ENCODE measurements around the gene CBLL1.

The CBLL1 gene

DNA sequence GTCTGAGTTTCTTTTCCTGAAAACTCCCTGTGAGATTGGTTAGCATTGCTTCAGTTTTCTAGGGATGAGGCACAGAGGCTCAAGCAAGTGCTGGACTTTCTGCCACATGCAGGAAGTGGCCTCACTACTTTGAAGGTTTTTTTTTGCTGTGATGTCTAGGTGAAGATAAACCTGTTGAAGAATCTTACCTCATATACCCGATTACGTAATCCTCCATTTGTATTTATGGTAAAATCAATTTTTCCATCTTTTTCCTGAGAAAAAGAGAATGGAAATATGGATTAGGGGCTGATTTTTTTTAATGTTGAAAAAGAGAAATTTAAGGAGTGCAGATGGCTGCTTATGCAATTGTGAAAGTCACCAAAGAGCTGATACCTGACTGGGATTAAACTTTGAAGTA is 23.4 kb downstream of the CBLL1 start:
- peaks cover 5% of the 10 kb centered on the region for H3K4me1 Mint-ChIP-seq
- DNase-seq (ENCODE audit: low spot score in 2 of 2), result no peak
- H3K27me3 Mint-ChIP-seq, result no peaks in the 10 kb centered on the region
- no peak for ATAC-seq (replicated peaks; ENCODE audit: extremely low read depth, poor library complexity, severe bottlenecking)
- no peak overlapping the region for H3K27ac Mint-ChIP-seq (ENCODE audit: low read depth)
- no peaks in the 10 kb centered on the region for H3K9me3 Mint-ChIP-seq
- H3K4me3 Mint-ChIP-seq, result no peak overlapping the region
- H3K36me3 Mint-ChIP-seq (ENCODE audit: insufficient read depth), result no peaks in the 10 kb centered on the region

DNA sequence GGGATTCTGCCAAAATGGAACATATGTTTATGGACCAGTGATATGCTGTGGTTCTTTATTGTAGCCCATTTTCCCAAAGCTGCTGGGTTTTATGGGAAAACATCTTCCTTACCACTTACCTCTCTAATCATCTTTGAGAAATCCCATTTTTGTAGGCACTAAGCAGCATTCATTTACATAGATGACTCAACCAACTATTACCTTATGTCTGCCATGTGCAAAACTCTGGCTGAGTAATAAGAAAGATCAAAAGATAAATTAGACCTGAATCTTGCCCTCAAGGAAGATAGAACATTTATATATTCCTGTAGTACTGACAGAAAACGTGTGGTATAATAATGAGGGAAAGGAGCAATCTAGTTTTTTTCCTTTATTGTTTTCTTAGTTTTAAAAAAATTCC is 24.3 kb downstream of the CBLL1 start:
- DNase-seq (ENCODE audit: low spot score in 2 of 2), result no peak
- H3K4me1 Mint-ChIP-seq, result peaks cover 5% of the 10 kb centered on the region
- H3K27me3 Mint-ChIP-seq, result no peaks in the 10 kb centered on the region
- no peaks in the 10 kb centered on the region for H3K9me3 Mint-ChIP-seq
- ATAC-seq (replicated peaks; ENCODE audit: extremely low read depth, poor library complexity, severe bottlenecking), result no peak
- H3K27ac Mint-ChIP-seq (ENCODE audit: low read depth), result no peak overlapping the region
- no peaks in the 10 kb centered on the region for H3K36me3 Mint-ChIP-seq (ENCODE audit: insufficient read depth)
- H3K4me3 Mint-ChIP-seq, result no peak overlapping the region

DNA sequence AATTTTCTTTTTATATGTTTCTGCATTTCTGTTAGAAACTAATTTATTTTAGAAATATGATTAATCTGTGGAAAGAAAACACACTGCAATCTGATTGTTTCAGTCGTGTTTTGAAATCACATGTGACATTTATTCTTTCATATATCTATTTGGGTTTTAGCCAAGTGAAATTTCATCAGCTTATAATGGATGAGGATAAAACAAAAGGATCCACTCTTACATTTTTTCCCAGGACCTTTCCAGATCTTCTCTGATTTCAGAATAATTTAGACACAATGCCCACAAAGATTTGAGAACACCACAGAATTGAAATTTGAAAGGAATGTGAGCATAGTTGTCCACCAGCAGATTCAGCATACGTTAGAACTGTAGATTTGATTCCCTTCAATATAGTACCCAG is 29.1 kb downstream of the CBLL1 start:
- ATAC-seq (replicated peaks; ENCODE audit: extremely low read depth, poor library complexity, severe bottlenecking), result no peak
- DNase-seq (ENCODE audit: low spot score in 2 of 2), result no peak
- H3K27me3 Mint-ChIP-seq, result no peaks in the 10 kb centered on the region
- no peaks in the 10 kb centered on the region for H3K36me3 Mint-ChIP-seq (ENCODE audit: insufficient read depth)
- no peak overlapping the region for H3K4me3 Mint-ChIP-seq
- H3K4me1 Mint-ChIP-seq, result no peaks in the 10 kb centered on the region
- no peaks in the 10 kb centered on the region for H3K9me3 Mint-ChIP-seq
- no peak overlapping the region for H3K27ac Mint-ChIP-seq (ENCODE audit: low read depth)

DNA sequence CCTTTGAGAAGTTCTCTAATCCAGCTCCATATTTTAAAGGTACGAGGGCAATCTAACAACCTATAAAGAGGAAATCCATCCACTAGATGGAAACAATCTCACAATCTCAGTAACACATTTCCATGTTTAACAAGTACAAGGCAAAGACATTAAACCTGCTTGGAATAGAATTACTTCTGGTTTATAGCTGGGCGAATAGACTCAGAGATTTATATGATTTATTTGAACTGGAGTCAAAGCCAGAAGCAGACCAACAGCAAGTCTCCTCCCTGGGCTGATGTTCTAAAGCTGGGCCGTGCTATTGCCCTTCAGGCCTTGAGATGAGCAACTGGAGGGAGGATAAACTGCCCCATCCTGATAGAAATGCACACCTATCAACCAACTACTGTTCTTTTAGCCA is 33.8 kb downstream of the CBLL1 start:
- no peak for ATAC-seq (replicated peaks; ENCODE audit: extremely low read depth, poor library complexity, severe bottlenecking)
- Mint-ChIP-seq H3K36me3 (ENCODE audit: insufficient read depth) (no peaks in the 10 kb centered on the region), H3K27ac (ENCODE audit: low read depth) (no peak overlapping the region), H3K9me3 (no peaks in the 10 kb centered on the region), H3K4me3 (no peak overlapping the region), H3K4me1 (no peaks in the 10 kb centered on the region), H3K27me3 (peaks cover 10% of the 10 kb centered on the region)
- no peak for DNase-seq (ENCODE audit: low spot score in 2 of 2)

DNA sequence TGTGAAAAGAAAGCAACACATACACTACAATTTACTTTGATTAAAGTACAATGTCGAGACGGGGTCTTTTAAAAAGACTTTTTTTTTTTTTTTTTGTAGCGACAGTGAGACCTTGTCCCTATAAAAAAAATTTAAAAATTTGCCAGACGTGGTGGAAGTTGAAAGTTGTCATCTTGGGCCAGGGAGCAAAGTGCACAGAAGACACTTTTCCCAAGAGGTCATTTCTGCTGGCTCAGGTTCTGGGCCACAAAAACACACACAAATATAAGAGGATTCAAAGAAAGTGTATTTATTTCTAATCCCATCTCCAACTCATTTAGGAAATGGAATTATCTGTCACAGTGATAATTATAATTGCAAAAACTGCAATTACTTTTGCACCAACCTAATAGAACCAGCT is 34.3 kb downstream of the CBLL1 start:
- DNase-seq (ENCODE audit: low spot score in 2 of 2), result no peak
- H3K4me3 Mint-ChIP-seq, result no peak overlapping the region
- H3K27ac Mint-ChIP-seq (ENCODE audit: low read depth), result no peak overlapping the region
- ATAC-seq (replicated peaks; ENCODE audit: extremely low read depth, poor library complexity, severe bottlenecking), result no peak
- peaks cover 10% of the 10 kb centered on the region for H3K27me3 Mint-ChIP-seq
- H3K9me3 Mint-ChIP-seq, result no peaks in the 10 kb centered on the region
- no peaks in the 10 kb centered on the region for H3K4me1 Mint-ChIP-seq
- no peaks in the 10 kb centered on the region for H3K36me3 Mint-ChIP-seq (ENCODE audit: insufficient read depth)

DNA sequence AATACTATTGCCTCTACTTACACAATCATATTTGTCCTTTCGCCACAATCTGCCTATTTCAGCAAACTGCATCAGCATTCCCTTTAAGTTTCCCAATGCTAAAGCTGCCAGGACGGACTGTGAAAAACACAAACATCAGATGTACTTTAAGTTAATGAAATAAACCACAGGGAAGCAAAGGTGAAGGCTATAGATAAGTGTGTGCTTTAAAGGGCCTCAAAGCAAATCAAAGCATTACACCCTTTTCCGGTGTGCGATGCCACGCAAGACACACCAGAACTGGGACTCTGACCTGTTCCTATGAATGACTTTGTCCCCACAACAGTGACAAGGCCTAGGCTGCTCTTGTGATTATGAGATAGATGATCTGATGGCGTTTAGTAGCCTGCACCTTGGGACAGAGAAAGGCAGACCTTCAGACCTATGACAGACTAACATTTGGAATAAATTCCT is 35.7 kb downstream of the CBLL1 start:
- Mint-ChIP-seq H3K36me3 (ENCODE audit: insufficient read depth) (no peaks in the 10 kb centered on the region), H3K27me3 (peaks cover 12% of the 10 kb centered on the region), H3K4me1 (no peaks in the 10 kb centered on the region), H3K9me3 (no peaks in the 10 kb centered on the region), H3K4me3 (no peak overlapping the region), H3K27ac (ENCODE audit: low read depth) (no peak overlapping the region)
- ATAC-seq (replicated peaks; ENCODE audit: extremely low read depth, poor library complexity, severe bottlenecking) (no peak), DNase-seq (ENCODE audit: low spot score in 2 of 2) (no peak)

DNA sequence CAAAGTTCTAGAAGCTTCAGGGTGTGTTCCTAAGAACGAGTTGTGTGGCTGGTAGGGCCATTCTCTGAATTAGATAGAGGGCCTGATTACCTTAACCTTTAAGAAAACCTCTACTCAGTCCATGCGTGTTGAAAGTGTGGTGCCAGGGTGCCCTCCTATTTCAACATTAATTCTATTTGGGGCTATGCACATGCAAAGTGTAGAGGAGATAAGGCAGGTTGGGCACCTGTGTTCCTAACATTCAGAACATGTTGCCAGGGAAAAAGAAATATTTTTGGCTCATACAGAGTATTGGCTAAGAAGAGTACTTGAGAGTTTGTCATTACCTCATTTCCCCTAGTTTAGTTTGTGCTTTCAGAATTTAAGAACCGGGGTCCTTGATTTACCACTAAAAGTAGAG is 38.4 kb downstream of the CBLL1 start:
- Mint-ChIP-seq H3K9me3 (no peaks in the 10 kb centered on the region), H3K27me3 (peaks cover 31% of the 10 kb centered on the region), H3K36me3 (ENCODE audit: insufficient read depth) (no peaks in the 10 kb centered on the region), H3K4me1 (no peaks in the 10 kb centered on the region), H3K4me3 (no peak overlapping the region), H3K27ac (ENCODE audit: low read depth) (no peak overlapping the region)
- ATAC-seq (replicated peaks; ENCODE audit: extremely low read depth, poor library complexity, severe bottlenecking), result no peak
- no peak for DNase-seq (ENCODE audit: low spot score in 2 of 2)

DNA sequence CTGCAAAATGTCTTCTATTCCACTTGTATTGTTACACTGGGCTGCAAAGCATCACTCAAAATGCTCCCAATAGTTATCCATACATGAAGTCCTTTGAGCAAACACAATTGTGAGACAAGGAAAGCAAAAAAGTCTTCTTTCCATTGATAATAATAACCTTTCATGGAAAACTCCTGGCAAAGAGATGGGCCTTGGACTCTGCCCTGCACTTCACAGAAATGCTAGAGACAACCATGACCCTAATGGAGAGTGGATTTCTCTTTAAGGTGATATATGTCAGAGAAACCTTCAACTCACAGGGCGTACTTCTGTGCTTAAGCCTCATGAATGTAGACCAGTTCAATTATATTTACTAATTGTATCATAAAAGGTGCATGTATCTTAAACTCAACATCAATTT is 39.7 kb downstream of the CBLL1 start:
- no peaks in the 10 kb centered on the region for H3K4me1 Mint-ChIP-seq
- DNase-seq (ENCODE audit: low spot score in 2 of 2), result no peak
- H3K27me3 Mint-ChIP-seq, result peaks cover 31% of the 10 kb centered on the region
- no peaks in the 10 kb centered on the region for H3K9me3 Mint-ChIP-seq
- H3K36me3 Mint-ChIP-seq (ENCODE audit: insufficient read depth), result no peaks in the 10 kb centered on the region
- no peak overlapping the region for H3K27ac Mint-ChIP-seq (ENCODE audit: low read depth)
- no peak overlapping the region for H3K4me3 Mint-ChIP-seq
- ATAC-seq (replicated peaks; ENCODE audit: extremely low read depth, poor library complexity, severe bottlenecking), result no peak

DNA sequence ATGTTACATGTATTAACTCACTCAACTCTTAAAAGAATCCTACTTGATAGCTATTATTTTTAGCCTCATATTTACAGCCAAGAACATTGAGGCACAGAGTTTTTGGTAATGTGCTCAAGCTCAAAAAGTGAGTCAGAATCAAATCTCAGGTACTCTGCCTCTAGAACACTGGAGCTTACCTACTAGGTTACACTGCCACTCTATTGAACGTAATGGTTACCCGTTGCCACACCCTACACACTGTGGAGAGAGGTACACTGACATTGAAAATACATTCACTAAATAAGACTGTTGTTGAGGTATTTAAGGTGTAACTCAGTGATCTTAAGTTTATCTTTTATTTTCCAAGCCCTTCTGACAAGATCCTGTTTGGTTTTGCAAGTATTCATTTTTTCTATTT is 41.2 kb downstream of the CBLL1 start:
- H3K27ac Mint-ChIP-seq (ENCODE audit: low read depth), result no peak overlapping the region
- H3K9me3 Mint-ChIP-seq, result no peaks in the 10 kb centered on the region
- no peak for DNase-seq (ENCODE audit: low spot score in 2 of 2)
- no peaks in the 10 kb centered on the region for H3K4me1 Mint-ChIP-seq
- peaks cover 38% of the 10 kb centered on the region for H3K27me3 Mint-ChIP-seq
- no peak overlapping the region for H3K4me3 Mint-ChIP-seq
- ATAC-seq (replicated peaks; ENCODE audit: extremely low read depth, poor library complexity, severe bottlenecking), result no peak
- H3K36me3 Mint-ChIP-seq (ENCODE audit: insufficient read depth), result no peaks in the 10 kb centered on the region

DNA sequence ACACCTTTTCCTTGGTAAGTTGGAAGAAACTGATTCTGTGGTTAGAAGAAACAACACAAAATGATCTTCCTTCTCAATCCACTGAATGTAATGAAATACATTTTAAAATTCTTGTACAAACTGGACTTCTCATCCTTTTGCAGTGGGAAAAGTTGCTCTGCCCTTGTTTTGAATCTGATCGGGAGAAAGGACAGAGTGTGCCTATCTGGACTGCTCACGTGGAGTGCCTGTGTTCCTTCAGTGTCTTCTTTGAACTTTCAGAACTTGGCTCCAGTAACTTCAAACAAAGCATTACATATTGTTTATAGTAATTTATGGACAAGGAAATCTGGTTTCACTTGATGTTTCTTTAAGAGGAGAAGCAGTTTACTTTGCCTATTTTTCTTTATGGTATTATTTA is 42.0 kb downstream of the CBLL1 start:
- Mint-ChIP-seq H3K36me3 (ENCODE audit: insufficient read depth) (no peaks in the 10 kb centered on the region), H3K27ac (ENCODE audit: low read depth) (no peak overlapping the region), H3K9me3 (no peaks in the 10 kb centered on the region), H3K4me1 (no peaks in the 10 kb centered on the region), H3K27me3 (peaks cover 37% of the 10 kb centered on the region), H3K4me3 (no peak overlapping the region)
- DNase-seq (ENCODE audit: low spot score in 2 of 2) (no peak), ATAC-seq (replicated peaks; ENCODE audit: extremely low read depth, poor library complexity, severe bottlenecking) (no peak)

DNA sequence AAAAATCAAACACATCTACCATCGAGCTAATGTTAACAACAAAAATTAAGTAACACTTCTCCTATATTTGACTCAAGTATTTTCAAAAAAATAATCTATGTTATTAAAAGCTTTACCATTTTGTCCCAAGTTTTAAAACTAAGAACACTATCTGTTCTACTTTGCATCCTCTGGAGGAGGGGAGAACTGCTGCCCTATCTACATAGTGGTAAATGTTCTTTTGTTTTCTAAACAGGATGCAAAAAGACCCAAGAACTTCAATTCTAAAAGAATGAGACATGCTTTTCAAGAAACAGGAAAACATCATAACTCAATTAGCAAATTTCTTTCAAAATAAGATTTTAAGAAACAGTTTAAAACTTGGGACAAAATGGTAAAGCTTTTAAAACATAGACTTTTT is 44.3 kb downstream of the CBLL1 start:
- Mint-ChIP-seq H3K27me3 (peaks cover 29% of the 10 kb centered on the region), H3K4me3 (no peak overlapping the region), H3K4me1 (no peaks in the 10 kb centered on the region), H3K27ac (ENCODE audit: low read depth) (no peak overlapping the region), H3K9me3 (no peaks in the 10 kb centered on the region), H3K36me3 (ENCODE audit: insufficient read depth) (no peaks in the 10 kb centered on the region)
- no peak for DNase-seq (ENCODE audit: low spot score in 2 of 2)
- ATAC-seq (replicated peaks; ENCODE audit: extremely low read depth, poor library complexity, severe bottlenecking), result no peak

DNA sequence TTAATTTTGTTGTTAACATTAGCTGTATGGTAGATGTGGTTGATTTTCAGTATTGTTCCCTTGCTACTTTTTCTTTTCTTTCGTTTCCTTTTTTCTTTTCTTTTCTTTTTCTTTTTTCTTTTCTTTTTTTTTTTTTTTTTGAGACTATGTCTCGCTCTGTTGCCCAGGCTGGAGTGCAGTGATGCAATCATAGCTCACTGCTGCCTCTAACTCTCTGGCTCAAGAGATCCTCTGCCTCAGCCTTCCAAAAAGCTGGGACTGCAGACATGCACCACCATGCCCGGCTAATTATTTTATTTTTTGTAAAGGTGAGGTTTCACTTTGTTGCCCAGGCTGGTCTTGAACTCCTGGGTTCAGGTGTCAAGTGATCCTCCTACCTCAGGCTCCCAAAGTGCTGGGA is 44.7 kb downstream of the CBLL1 start:
- DNase-seq (ENCODE audit: low spot score in 2 of 2) (no peak), ATAC-seq (replicated peaks; ENCODE audit: extremely low read depth, poor library complexity, severe bottlenecking) (no peak)
- peaks cover 29% of the 10 kb centered on the region for H3K27me3 Mint-ChIP-seq
- no peaks in the 10 kb centered on the region for H3K36me3 Mint-ChIP-seq (ENCODE audit: insufficient read depth)
- no peak overlapping the region for H3K4me3 Mint-ChIP-seq
- H3K9me3 Mint-ChIP-seq, result no peaks in the 10 kb centered on the region
- H3K27ac Mint-ChIP-seq (ENCODE audit: low read depth), result no peak overlapping the region
- no peaks in the 10 kb centered on the region for H3K4me1 Mint-ChIP-seq

DNA sequence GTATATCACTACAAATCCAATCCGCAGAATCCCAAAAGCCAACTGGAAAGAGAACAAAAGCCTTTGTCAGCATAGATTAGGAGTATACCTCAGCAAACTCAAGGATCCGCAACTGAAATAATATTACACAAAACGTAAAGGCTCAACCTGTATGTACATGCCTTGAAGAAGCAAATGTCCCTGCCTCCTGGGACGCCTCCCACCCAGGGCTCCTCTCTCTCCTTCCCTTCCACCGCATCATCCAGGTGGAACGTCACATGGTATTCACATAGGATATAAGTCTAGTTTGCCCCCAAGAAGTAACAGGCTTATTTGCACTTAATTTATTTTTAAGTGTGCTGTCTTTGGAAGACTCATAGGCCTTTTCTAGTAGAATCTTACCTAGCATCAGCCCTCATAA is 45.7 kb downstream of the CBLL1 start:
- Mint-ChIP-seq H3K4me3 (no peak overlapping the region), H3K27me3 (peaks cover 27% of the 10 kb centered on the region), H3K27ac (ENCODE audit: low read depth) (no peak overlapping the region), H3K4me1 (no peaks in the 10 kb centered on the region), H3K9me3 (no peaks in the 10 kb centered on the region), H3K36me3 (ENCODE audit: insufficient read depth) (no peaks in the 10 kb centered on the region)
- DNase-seq (ENCODE audit: low spot score in 2 of 2), result no peak
- no peak for ATAC-seq (replicated peaks; ENCODE audit: extremely low read depth, poor library complexity, severe bottlenecking)

DNA sequence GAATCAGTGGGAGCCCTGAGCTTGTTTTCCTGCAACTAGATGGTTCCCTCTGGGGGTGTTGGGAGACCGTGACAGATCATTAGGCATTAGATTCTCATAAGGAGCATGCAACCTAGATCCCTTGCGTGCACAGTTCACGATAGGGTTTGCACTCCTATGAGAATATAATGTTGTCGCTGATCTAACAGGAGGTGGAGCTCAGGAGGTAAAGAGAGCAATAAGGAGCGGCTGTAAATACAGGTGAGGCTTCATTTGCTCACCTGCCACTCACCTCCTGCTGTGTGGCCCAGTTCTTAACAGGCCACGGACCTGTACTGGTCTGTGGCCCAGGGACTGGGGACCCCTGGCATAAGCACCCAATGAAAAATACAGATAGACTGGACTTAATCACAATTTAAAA is 48.4 kb downstream of the CBLL1 start:
- DNase-seq (ENCODE audit: low spot score in 2 of 2) (no peak), ATAC-seq (replicated peaks; ENCODE audit: extremely low read depth, poor library complexity, severe bottlenecking) (no peak)
- H3K27ac Mint-ChIP-seq (ENCODE audit: low read depth), result no peak overlapping the region
- no peaks in the 10 kb centered on the region for H3K36me3 Mint-ChIP-seq (ENCODE audit: insufficient read depth)
- no peaks in the 10 kb centered on the region for H3K4me1 Mint-ChIP-seq
- no peak overlapping the region for H3K4me3 Mint-ChIP-seq
- no peaks in the 10 kb centered on the region for H3K9me3 Mint-ChIP-seq
- H3K27me3 Mint-ChIP-seq, result peaks cover 7% of the 10 kb centered on the region
